SKM-1 treated with dmso at 0.1 percent for 144 hours (cell line): ENCODE data around the gene KRT80.

Experiments
- DNase-seq: peaks from one replicate; lab custom pipeline; 2025; ENCODE audit not compliant: unreplicated experiment; lab: John Stamatoyannopoulos, UW

Gene KRT80

DNA sequence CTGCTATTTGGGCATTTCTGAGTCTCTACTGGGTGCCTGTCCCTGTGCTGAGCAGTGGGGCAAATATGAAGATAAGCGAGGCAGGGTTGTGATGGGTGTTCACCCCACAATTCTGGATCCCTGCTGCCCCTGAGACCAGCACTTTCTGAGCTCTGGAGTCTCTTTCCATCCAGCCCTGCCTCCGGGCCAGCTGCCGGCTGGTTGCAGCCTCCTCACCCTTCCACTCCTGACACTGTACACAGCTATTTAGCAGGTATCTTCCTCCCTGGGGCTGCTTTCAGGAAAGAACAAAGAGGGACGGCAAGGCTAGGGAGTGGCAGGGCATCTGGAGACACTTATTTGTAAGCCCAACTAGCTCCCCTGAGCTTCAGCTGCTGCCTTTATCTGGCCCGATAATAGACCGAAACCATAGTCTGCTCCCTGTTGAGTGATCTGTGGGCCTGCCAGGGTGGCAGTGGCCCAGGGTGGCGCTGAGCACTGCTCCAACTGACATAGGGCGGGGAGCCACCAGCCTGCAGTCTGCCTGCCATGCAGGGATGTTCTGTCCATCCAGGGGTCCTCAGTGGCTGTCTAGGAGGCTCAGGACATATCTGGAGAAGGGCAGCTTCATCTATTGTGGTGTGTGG, 7.6 kb upstream of the KRT80 start:
- DNase-seq: no peak

DNA sequence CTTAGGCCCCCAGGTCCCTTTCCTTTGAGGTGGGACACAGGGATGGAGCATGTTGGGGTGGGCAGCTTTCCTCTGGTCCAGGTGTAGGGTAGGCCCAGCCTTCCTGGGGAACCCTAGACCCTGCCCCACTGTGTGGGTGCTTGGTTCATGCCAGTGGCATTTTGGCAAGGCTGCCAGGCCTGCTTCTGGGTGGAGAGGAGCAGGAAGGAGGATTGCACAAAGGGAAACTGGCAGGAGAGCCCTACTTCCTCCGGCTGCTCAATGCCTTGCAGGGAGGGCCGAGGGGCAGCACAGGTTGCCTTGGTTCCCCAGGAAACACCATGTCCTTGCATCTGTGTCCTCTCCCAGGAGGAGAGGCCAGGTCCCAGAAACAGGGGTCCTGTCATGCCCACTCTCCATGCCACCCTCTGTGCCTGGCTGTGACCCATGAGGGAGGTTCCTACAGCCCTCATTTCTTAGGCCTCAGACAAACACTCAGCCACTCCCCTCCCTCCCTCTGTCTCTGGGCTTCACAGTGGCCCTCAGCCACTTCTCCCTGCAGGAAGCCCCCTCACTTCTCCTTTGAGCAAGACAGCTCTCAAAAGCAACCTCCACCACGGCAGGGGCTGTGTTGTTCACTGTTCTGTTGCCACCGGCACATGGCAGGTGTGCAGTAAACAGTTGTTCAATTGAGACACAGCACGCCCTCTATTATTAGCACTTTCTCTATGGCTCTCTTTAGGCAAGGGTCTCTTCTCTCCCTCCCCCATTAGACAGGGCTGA, 6.8 kb upstream of the KRT80 start:
- peak; percentile 61 for DNase-seq

- peak; percentile 49 for DNase-seq
Observed at GRCh38 chr12:52197371-52198231, 5.8 kb upstream of the KRT80 start.

GRCh38 chr12:52195065-52195730, 3.4 kb upstream of the KRT80 start:
- DNase-seq: no peak

DNA sequence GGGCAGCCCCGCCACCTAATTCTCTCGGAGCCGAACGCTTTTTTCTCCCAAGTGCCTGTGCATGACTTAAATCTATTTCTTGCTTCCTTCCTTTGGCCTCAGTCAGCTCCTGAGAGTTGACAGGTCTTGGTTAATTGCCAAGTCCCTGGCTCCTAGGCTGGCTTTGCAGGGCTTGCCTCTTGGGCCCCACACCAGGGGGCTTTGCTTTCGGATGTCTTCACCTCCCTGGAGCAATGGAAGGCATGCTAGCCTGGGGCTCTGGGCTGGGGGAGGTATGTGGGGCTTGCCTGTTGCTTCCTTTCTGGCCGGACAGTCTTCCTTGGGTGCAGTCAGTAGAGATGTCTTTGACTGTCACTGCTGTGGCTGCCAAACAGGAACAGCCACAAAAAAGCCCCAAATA, 2.2 kb upstream of the KRT80 start:
- no peak for DNase-seq

- DNase-seq: no peak
Observed at GRCh38 chr12:52193532-52193931, 1.7 kb upstream of the KRT80 start.

DNA sequence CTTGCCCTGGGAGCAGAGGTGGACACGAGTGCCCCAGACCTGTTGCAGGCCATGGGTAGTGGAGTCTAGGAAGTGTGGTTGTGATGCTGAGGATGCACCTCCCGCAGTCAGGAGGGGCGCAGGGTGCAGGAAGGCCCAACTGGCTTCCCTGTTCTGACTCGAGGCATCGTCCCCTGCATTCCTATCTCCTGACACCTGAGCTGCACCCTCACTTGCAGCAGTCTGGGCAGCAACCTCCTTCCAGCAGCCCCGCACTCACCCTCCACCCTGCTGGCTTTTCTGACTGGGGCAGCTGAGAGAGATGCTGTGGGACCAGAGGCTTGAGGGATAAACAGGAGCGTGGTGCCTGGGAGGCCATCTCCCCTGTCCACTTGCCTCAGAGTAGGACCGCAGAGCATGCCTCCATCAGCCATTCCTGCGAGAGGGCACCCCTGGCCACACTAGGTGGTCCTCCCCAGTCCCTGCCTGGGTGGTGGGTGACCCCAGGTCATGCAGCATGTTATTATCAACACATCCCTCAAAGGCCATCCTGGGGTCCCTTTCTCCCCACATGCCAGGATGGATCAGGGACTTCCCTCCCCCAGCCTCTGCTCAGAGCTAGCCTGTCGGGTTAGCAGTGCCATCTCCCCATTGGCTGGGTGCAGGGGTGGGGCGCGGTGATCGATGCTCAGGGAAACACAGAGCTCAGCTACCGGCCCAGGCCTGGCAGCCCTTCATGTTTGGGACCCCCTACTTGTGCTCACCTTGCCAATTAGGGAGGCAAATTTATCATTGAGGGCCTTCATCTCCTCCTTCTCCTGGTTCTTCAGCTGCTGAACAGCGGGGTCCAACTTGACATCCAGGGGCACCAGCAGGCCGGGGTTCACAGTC, 719 bp downstream of the KRT80 start:
- no peak for DNase-seq

DNA sequence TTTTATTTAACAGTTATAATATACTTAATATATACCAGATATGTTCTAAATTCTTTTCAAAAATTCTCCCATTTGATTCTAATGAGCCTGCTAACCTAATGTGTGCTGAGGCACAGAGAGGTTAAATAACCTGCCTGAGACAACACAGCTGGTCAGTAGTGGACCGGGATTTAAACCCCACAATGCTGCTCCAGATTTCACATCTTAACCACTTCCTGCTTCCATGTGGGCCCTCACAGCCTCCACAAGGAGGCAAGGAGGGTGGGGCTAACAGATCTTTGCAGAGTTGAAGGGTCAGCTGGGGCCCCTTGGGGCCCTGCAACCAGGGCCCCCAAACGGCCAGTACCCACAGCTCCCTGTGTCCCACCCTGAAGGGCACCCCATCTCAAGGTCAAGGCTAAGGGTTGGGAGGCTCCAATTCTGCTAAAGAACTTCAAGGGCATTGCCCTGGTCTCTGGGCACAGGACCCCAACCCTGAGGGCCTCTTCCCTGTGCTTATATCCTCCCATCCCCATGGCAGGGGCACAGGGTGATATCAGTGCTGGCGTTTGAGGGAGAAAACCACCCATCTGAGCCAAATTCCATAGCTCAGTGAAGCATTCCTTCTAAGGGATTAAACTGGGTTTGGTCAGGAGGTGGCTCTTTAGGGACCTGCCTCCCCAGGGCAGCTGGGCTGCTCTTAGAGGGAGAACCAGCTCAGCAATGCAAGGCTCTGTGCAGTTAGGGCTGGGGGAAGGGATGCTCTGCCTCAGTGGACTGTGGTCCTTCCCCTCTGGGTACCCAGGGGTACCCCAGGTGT, 2.2 kb downstream of the KRT80 start:
- DNase-seq: no peak

DNA sequence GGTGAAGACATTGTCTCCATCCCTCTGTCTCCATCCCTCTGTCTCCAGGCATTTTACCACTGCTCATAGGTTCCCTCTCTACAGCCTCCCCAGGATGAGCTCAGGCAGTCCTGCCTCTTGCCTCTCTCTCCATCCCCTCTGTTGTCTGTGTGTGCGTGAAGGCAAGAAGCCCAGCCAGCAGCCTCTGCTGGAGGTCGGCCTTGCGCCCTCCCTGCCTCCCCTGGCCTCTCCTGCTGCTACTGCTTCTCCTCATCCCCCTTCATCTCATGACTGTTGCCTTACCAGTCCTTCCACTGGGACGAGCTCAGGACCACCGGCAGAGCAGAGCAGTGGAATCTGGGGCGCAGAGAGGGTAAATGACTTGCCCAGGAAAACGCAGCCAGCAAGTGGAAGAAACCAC, 3.2 kb downstream of the KRT80 start:
- no peak for DNase-seq

- no peak for DNase-seq
Observed at GRCh38 chr12:52187640-52188039, 4.2 kb downstream of the KRT80 start.

DNA sequence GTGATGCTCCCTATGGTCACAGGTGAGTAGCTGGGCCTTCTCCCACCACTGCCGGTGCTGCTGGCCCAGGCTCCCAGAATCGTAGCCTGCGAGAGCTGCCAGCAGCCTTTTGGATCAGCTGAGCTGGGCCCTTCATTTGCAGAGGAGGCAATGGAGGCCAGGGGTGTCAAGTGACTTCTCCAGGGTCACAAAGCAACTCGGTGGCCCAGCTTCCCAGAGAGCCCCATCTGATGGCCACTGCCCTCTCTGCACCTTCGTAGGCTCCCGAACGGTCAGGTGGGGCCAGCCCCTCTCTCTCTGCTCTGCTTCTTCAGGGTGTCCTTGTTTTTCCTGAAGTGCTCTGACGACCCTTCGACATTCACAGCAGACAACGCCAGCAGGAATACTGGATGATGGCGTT, 4.6 kb downstream of the KRT80 start:
- no peak for DNase-seq

DNA sequence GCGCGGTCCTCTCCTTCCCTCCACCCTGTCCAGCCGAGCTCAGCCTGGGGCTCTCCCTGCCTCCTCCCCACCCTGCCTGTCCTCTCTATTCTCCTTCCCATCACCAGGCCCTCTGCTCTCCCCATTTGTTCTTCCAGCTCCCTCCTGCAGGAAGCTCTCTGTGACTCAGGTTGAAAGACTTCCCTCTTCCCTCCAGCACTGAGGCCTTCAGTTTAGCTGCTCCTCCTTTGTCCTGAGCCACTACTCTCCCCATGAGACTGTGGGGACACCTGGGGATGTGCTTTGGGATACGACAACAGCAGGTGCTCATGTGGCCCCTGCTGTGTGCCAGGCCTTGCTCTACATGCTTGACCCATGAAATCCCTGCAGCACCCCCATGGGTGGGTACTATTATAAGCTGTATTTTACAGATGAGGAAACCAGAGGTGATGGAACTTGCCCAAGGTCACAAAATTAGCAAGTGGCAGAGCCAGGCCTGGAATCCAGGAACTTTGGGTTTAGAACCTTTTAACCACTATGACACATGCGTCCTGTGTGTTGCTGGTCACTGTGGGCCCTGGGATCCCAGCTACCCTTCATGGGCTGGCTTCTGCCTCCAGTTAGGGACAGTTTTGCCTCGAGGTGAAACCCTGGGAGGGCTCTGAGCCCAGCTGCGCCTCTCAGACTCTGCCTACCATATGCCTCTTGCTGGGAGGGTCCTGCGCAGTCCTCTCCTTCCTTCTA, 5.5 kb downstream of the KRT80 start:
- DNase-seq: no peak

GRCh38 chr12:52185400-52185967, 6.3 kb downstream of the KRT80 start:
- DNase-seq: no peak

- DNase-seq: no peak
Observed at GRCh38 chr12:52184813-52185212, 7.0 kb downstream of the KRT80 start.

- no peak for DNase-seq
Observed at GRCh38 chr12:52183971-52184370, 7.8 kb downstream of the KRT80 start.

DNA sequence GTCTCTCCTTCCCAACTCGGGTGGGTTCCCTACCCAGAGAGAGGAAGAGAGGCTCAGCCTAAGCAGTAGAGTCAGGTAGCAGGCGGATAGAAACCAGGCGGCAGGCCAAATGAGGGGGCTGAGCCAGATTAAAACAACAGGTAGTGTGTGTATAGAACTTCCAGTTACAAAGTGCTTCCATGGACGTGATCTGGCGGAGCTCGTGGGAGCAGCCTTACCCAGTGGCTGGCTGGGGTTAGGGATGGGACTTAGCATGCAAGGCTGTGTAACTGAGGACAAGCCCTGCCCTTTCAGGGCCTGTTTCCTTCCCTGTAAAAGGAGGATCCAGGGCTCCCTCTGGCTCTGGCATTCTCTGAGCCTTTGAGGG, 8.3 kb downstream of the KRT80 start:
- no peak for DNase-seq

GRCh38 chr12:52182898-52183543, 8.8 kb downstream of the KRT80 start:
- no peak for DNase-seq

GRCh38 chr12:52182384-52182783, 9.4 kb downstream of the KRT80 start:
- DNase-seq: no peak
